GM23248 (cell line): ENCODE measurements around the gene DNAJC1. TPM values are rescaled to one million over a fixed set of nuclear protein-coding genes. Genes with fewer than 3 reads are reported as not detected.
"Not testable (repeated sequence)": the region's sequence is repeated elsewhere in the genome, so short reads cannot be mapped to it uniquely, and the experiment has no call there.

Source experiments
- DNase-seq: peaks from one replicate; pipeline ENCODE4 v3.0.0-alpha.2; 2015
- H2AFZ ChIP-seq: fragments of 200-600 bp; sonication (generic); 2 replicates; pipeline ENCODE4 v1.6.1; 2016; ENCODE audit warnings: antibody characterized with exemption
- H3F3A ChIP-seq: fragments of 200-600 bp; sonication (generic); 2 replicates; pipeline ENCODE4 v1.6.1; 2016; ENCODE audit warnings: mild to moderate bottlenecking, antibody characterized with exemption, mixed run types; ENCODE audit not compliant: insufficient read depth
- H3K27ac ChIP-seq: fragments of 200-600 bp; sonication (generic); 2 replicates; pipeline ENCODE4 v1.5.1; 2016; ENCODE audit warnings: mild to moderate bottlenecking
- H3K27me3 ChIP-seq: fragments of 200-600 bp; sonication (generic); replicated peaks from 2 replicates; pipeline ENCODE4 v1.6.1; 2016; ENCODE audit warnings: mild to moderate bottlenecking; ENCODE audit not compliant: insufficient read depth
- H3K36me3 ChIP-seq: fragments of 200-600 bp; sonication (generic); 2 replicates; pipeline ENCODE4 v1.6.1; 2016; ENCODE audit warnings: low read depth, mild to moderate bottlenecking
- H3K4me1 ChIP-seq: fragments of 200-600 bp; sonication (generic); 2 replicates; pipeline ENCODE4 v1.6.1; 2016; ENCODE audit warnings: mild to moderate bottlenecking; ENCODE audit not compliant: insufficient read depth
- H3K4me2 ChIP-seq: fragments of 200-600 bp; sonication (generic); one replicate; pipeline ENCODE4 v1.6.1; 2016; ENCODE audit warnings: mild to moderate bottlenecking; ENCODE audit not compliant: unreplicated experiment
- H3K4me3 ChIP-seq: fragments of 200-600 bp; sonication (generic); 2 replicates; pipeline ENCODE4 v1.5.1; 2016; ENCODE audit warnings: mild to moderate bottlenecking
- H3K79me2 ChIP-seq: fragments of 200-600 bp; sonication (generic); 2 replicates; pipeline ENCODE4 v1.6.1; 2016; ENCODE audit warnings: mild to moderate bottlenecking; ENCODE audit not compliant: insufficient read depth
- H3K9ac ChIP-seq: fragments of 200-600 bp; sonication (generic); 2 replicates; pipeline ENCODE4 v1.6.1; 2016; ENCODE audit warnings: mild to moderate bottlenecking
- H3K9me2 ChIP-seq: fragments of 200-600 bp; sonication (generic); 2 replicates; pipeline ENCODE4 v1.6.1; 2016; ENCODE audit warnings: mixed run types, mild to moderate bottlenecking, moderate library complexity; ENCODE audit not compliant: insufficient read depth
- H3K9me3 ChIP-seq: fragments of 200-600 bp; sonication (generic); one replicate; pipeline ENCODE4 v1.6.1; 2017; ENCODE audit warnings: low read depth
- H4K20me1 ChIP-seq: fragments of 200-600 bp; sonication (generic); 2 replicates; pipeline ENCODE4 v1.6.0; 2016; ENCODE audit not compliant: insufficient read depth
- EZH2 ChIP-seq: fragments of 200-600 bp; sonication (generic); IDR thresholded peaks from 2 replicates; pipeline ENCODE4 v1.6.1; 2018; ENCODE audit warnings: antibody characterized with exemption, mild to moderate bottlenecking; ENCODE audit not compliant: insufficient read depth, poor library complexity, severe bottlenecking
- EZH2phosphoT487 ChIP-seq: fragments of 200-600 bp; sonication (generic); IDR thresholded peaks from 2 replicates; pipeline ENCODE4 v1.6.1; 2018; ENCODE audit warnings: antibody characterized with exemption, moderate library complexity, mild to moderate bottlenecking, low read depth; ENCODE audit not compliant: insufficient read depth
- WGBS, 2 experiments: methylation state at CpG; one replicate each; pipeline ENCODE4 v1.1.6; 2015 to 2017; ENCODE audit warnings: low lambda C conversion rate in 2 of 2, low coverage in 1 of 2; ENCODE audit errors: missing lambda C conversion rate in 2 of 2; 5-methylcytosine and 5-hydroxymethylcytosine counted together
- in situ Hi-C: fragments of 300-500 bp; cut with MboI; formaldehyde crosslinking; loops from 2 replicates; pipeline ENCODE4 v1.15.0; 2020
- polyA plus RNA-seq: library from polyadenylated mRNA; unstranded; fragments of >200 nt; fragmentation: Nextera tagmentation; extraction: Ambion mirVana; gene quantifications from 2 replicates; pipeline ENCODE4 v1.2.1, GENCODE V29; 2016
- total RNA-seq: library from RNA; depleted of rRNA; stranded (reverse); fragments of >200 nt; shearing (Covaris generic); gene quantifications from 2 replicates; pipeline ENCODE4 v1.2.3, GENCODE V29; 2014

The DNAJC1 gene
- total and polyA plus RNA-seq, 2 experiments from 2014 or later = 50.9 to 63.9 TPM

- no peaks in the 10 kb centered on the region for H3F3A ChIP-seq
- in situ Hi-C loops = no loop called here
- no peak overlapping the region for H3K4me2 ChIP-seq
- H2AFZ ChIP-seq = no peak overlapping the region
- WGBS, 2 experiments = 86 to 87% methylated on average over 1 of the region's 1 CpG
- H3K9me3 ChIP-seq = no peaks in the 10 kb centered on the region
- no peaks in the 10 kb centered on the region for H4K20me1 ChIP-seq
- H3K36me3 ChIP-seq = no peaks in the 10 kb centered on the region
- H3K4me3 ChIP-seq = no peak overlapping the region
- no peak overlapping the region for H3K27ac ChIP-seq
- H3K27me3 ChIP-seq = no peaks in the 10 kb centered on the region
- H3K4me1 ChIP-seq = no peaks in the 10 kb centered on the region
- H3K79me2 ChIP-seq = no peaks in the 10 kb centered on the region
- TF ChIP-seq EZH2phosphoT487 = no peak
- TF ChIP-seq EZH2 = no peak
- H3K9ac ChIP-seq = no peak overlapping the region
- H3K9me2 ChIP-seq = no peaks in the 10 kb centered on the region
- DNase-seq = no peak
Measured at GRCh38 chr10:21820952-21821351, 182.6 kb downstream of the DNAJC1 start.

- H3K27me3 ChIP-seq, H3K36me3 ChIP-seq, H3K4me3 ChIP-seq, H3K9me2 ChIP-seq, H3K27ac ChIP-seq, DNase-seq, H3K9ac ChIP-seq, H2AFZ ChIP-seq, H3K9me3 ChIP-seq, H3K4me2 ChIP-seq, H3F3A ChIP-seq, in situ Hi-C loops, H3K4me1 ChIP-seq, H4K20me1 ChIP-seq, H3K79me2 ChIP-seq: not testable (repeated sequence)
- WGBS, 2 experiments = 96 to 97% methylated on average over 7 of the region's 7 CpGs
Measured at GRCh38 chr10:21818416-21818815, 185.1 kb downstream of the DNAJC1 start.

- H3K9ac ChIP-seq = no peak overlapping the region
- in situ Hi-C loops = no loop called here
- 76 to 79% methylated on average over 2 of the region's 2 CpGs for WGBS, 2 experiments
- H4K20me1 ChIP-seq = no peaks in the 10 kb centered on the region
- no peak for DNase-seq
- TF ChIP-seq EZH2phosphoT487 (no peak), EZH2 (no peak)
- H3K4me1 ChIP-seq = no peaks in the 10 kb centered on the region
- H3K79me2 ChIP-seq = no peaks in the 10 kb centered on the region
- no peak overlapping the region for H3K27ac ChIP-seq
- H3K36me3 ChIP-seq = no peaks in the 10 kb centered on the region
- no peak overlapping the region for H2AFZ ChIP-seq
- no peaks in the 10 kb centered on the region for H3K9me3 ChIP-seq
- H3K4me3 ChIP-seq = no peak overlapping the region
- H3K27me3 ChIP-seq = no peaks in the 10 kb centered on the region
- H3K9me2 ChIP-seq = no peaks in the 10 kb centered on the region
- no peaks in the 10 kb centered on the region for H3F3A ChIP-seq
- H3K4me2 ChIP-seq = no peak overlapping the region
Measured at GRCh38 chr10:21814866-21815265, 188.7 kb downstream of the DNAJC1 start.

- DNase-seq = no peak
- TF ChIP-seq EZH2 (no peak), EZH2phosphoT487 (no peak)
- 97 to 100% methylated on average over 2 of the region's 2 CpGs for WGBS, 2 experiments
- H3F3A ChIP-seq = no peaks in the 10 kb centered on the region
- no peaks in the 10 kb centered on the region for H3K9me3 ChIP-seq
- H3K27me3 ChIP-seq = no peaks in the 10 kb centered on the region
- H3K79me2 ChIP-seq = no peaks in the 10 kb centered on the region
- no peak overlapping the region for H3K4me2 ChIP-seq
- no peak overlapping the region for H3K27ac ChIP-seq
- H3K36me3 ChIP-seq = no peaks in the 10 kb centered on the region
- in situ Hi-C loops = no loop called here
- no peaks in the 10 kb centered on the region for H3K4me1 ChIP-seq
- no peak overlapping the region for H3K9ac ChIP-seq
- H2AFZ ChIP-seq = no peak overlapping the region
- no peak overlapping the region for H3K4me3 ChIP-seq
- H3K9me2 ChIP-seq = no peaks in the 10 kb centered on the region
- no peaks in the 10 kb centered on the region for H4K20me1 ChIP-seq
Measured at GRCh38 chr10:21813946-21814345, 189.6 kb downstream of the DNAJC1 start.

GRCh38 chr10:21811245-21811585 lies 192.3 kb downstream of the DNAJC1 start:
- 95 to 96% methylated on average over 2 of the region's 2 CpGs for WGBS, 2 experiments
- no peaks in the 10 kb centered on the region for H4K20me1 ChIP-seq
- no peaks in the 10 kb centered on the region for H3F3A ChIP-seq
- H2AFZ ChIP-seq = no peak overlapping the region
- H3K9ac ChIP-seq = no peak overlapping the region
- no peaks in the 10 kb centered on the region for H3K27me3 ChIP-seq
- TF ChIP-seq EZH2 (no peak), EZH2phosphoT487 (no peak)
- in situ Hi-C loops = no loop called here
- no peaks in the 10 kb centered on the region for H3K36me3 ChIP-seq
- H3K9me3 ChIP-seq = no peaks in the 10 kb centered on the region
- H3K4me1 ChIP-seq = no peaks in the 10 kb centered on the region
- H3K9me2 ChIP-seq = no peaks in the 10 kb centered on the region
- H3K79me2 ChIP-seq = no peaks in the 10 kb centered on the region
- no peak overlapping the region for H3K4me3 ChIP-seq
- DNase-seq = no peak
- H3K27ac ChIP-seq = no peak overlapping the region
- H3K4me2 ChIP-seq = no peak overlapping the region
